ENCODE measurements around the gene IL17RE. TPM values are rescaled to one million over a fixed set of nuclear protein-coding genes. Genes with fewer than 3 reads are reported as not detected.
A peak's percentile ranks its signal among the peaks of the same experiment; 100 is the strongest.

The IL17RE gene
- total RNA-seq, 1 donor from 2014 or later: 0.74 TPM

GRCh38 chr3:9949626-9950025 lies 47.0 kb downstream of the IL17RE start:
- DNase-seq (ENCODE audit: low spot score): no peak
- Mint-ChIP-seq H3K9me3 (ENCODE audit: unreplicated experiment) (no peaks in the 10 kb centered on the region), H3K4me1 (ENCODE audit: unreplicated experiment) (peaks cover 2% of the 10 kb centered on the region), H3K4me3 (ENCODE audit: unreplicated experiment) (no peak overlapping the region), H3K27me3 (ENCODE audit: unreplicated experiment) (peaks cover 6% of the 10 kb centered on the region), H3K27ac (ENCODE audit: unreplicated experiment) (no peak overlapping the region), H3K36me3 (ENCODE audit: low read depth, unreplicated experiment) (no peaks in the 10 kb centered on the region)
- no peak for TF ChIP-seq CTCF (IDR thresholded peaks at IDR 0.05; ENCODE audit: unreplicated experiment)

- Mint-ChIP-seq H3K4me3 (ENCODE audit: unreplicated experiment) (no peak overlapping the region), H3K36me3 (ENCODE audit: low read depth, unreplicated experiment) (no peaks in the 10 kb centered on the region), H3K27me3 (ENCODE audit: unreplicated experiment) (peaks cover 4% of the 10 kb centered on the region), H3K4me1 (ENCODE audit: unreplicated experiment) (peaks cover 5% of the 10 kb centered on the region), H3K27ac (ENCODE audit: unreplicated experiment) (no peak overlapping the region), H3K9me3 (ENCODE audit: unreplicated experiment) (no peaks in the 10 kb centered on the region)
- no peak for DNase-seq (ENCODE audit: low spot score)
- no peak for TF ChIP-seq CTCF (IDR thresholded peaks at IDR 0.05; ENCODE audit: unreplicated experiment)
Observed at GRCh38 chr3:9951126-9951525, 48.5 kb downstream of the IL17RE start.

GRCh38 chr3:9951598-9951961 lies 48.9 kb downstream of the IL17RE start:
- Mint-ChIP-seq H3K27ac (ENCODE audit: unreplicated experiment) (no peak overlapping the region), H3K36me3 (ENCODE audit: low read depth, unreplicated experiment) (no peaks in the 10 kb centered on the region), H3K4me1 (ENCODE audit: unreplicated experiment) (peaks cover 5% of the 10 kb centered on the region), H3K9me3 (ENCODE audit: unreplicated experiment) (no peaks in the 10 kb centered on the region), H3K27me3 (ENCODE audit: unreplicated experiment) (peaks cover 4% of the 10 kb centered on the region), H3K4me3 (ENCODE audit: unreplicated experiment) (peak overlapping the region; percentile 42)
- TF ChIP-seq CTCF (IDR thresholded peaks at IDR 0.05; ENCODE audit: unreplicated experiment): no peak
- DNase-seq (ENCODE audit: low spot score): no peak

- Mint-ChIP-seq H3K4me1 (ENCODE audit: unreplicated experiment) (peaks cover 5% of the 10 kb centered on the region), H3K27ac (ENCODE audit: unreplicated experiment) (no peak within 1 kb of the TSS), H3K4me3 (ENCODE audit: unreplicated experiment) (peak within 1 kb of the TSS; percentile 59), H3K27me3 (ENCODE audit: unreplicated experiment) (peaks cover 4% of the 10 kb centered on the region), H3K9me3 (ENCODE audit: unreplicated experiment) (no peaks in the 10 kb centered on the region), H3K36me3 (ENCODE audit: low read depth, unreplicated experiment) (no peaks in the 10 kb centered on the region)
- no peak for TF ChIP-seq CTCF (IDR thresholded peaks at IDR 0.05; ENCODE audit: unreplicated experiment)
- peak; percentile 55 for DNase-seq (ENCODE audit: low spot score)
Observed at GRCh38 chr3:9951962-9952805, 49.5 kb downstream of the IL17RE start, which contains the start of gene PRRT3. PRRT3 (minus strand) TSS chr3:9952408; CDS start chr3:9950115, 2,293 bp downstream.

GRCh38 chr3:9955067-9955502 lies 52.4 kb downstream of the IL17RE start:
- Mint-ChIP-seq H3K4me1 (ENCODE audit: unreplicated experiment) (peaks cover 5% of the 10 kb centered on the region), H3K9me3 (ENCODE audit: unreplicated experiment) (no peaks in the 10 kb centered on the region), H3K4me3 (ENCODE audit: unreplicated experiment) (no peak overlapping the region), H3K27me3 (ENCODE audit: unreplicated experiment) (peaks cover 6% of the 10 kb centered on the region), H3K27ac (ENCODE audit: unreplicated experiment) (no peak overlapping the region), H3K36me3 (ENCODE audit: low read depth, unreplicated experiment) (no peaks in the 10 kb centered on the region)
- no peak for DNase-seq (ENCODE audit: low spot score)
- no peak for TF ChIP-seq CTCF (IDR thresholded peaks at IDR 0.05; ENCODE audit: unreplicated experiment)

Measured in endothelial cell (in vitro differentiated cells).